Astrocyte (in vitro differentiated cells and primary cell): Measurements from ENCODE around the gene KDM2B. TPM values are rescaled to one million over a fixed set of nuclear protein-coding genes. Genes with fewer than 3 reads are reported as not detected.

Experiments used
- DNase-seq: peaks from one replicate; pipeline ENCODE4 v3.0.0-alpha.2; 2010; ENCODE audit warnings: low read depth
- FAIRE-seq: peaks from 2 replicates; lab custom pipeline; 2011; peaks lifted over from hg19 to GRCh38; lab: Jason Lieb, UNC
- H2AFZ ChIP-seq: 2 replicates; pipeline ENCODE4 v1.6.0; 2012; ENCODE audit warnings: low read depth, low read length, inconsistent platforms
- H3K27ac ChIP-seq: 2 replicates; pipeline ENCODE4 v1.5.1; 2011; ENCODE audit warnings: low read depth, low read length, inconsistent platforms
- H3K27me3 ChIP-seq: 2 replicates; pipeline ENCODE4 v1.6.0; 2011; ENCODE audit warnings: low read length, inconsistent platforms; ENCODE audit not compliant: insufficient read depth
- H3K36me3 ChIP-seq: 2 replicates; pipeline ENCODE4 v1.5.1; 2011; ENCODE audit warnings: low read length, inconsistent platforms; ENCODE audit not compliant: insufficient read depth
- H3K4me1 ChIP-seq: 2 replicates; pipeline ENCODE4 v1.5.1; 2011; ENCODE audit warnings: low read length, inconsistent platforms; ENCODE audit not compliant: insufficient read depth
- H3K4me2 ChIP-seq: 2 replicates; pipeline ENCODE4 v1.6.0; 2012; ENCODE audit warnings: low read length, inconsistent platforms
- H3K4me3 ChIP-seq: 2 replicates; pipeline ENCODE4 v1.5.1; 2011; ENCODE audit warnings: low read depth, mild to moderate bottlenecking, low read length, inconsistent platforms; ENCODE audit not compliant: insufficient read depth
- H3K79me2 ChIP-seq: 2 replicates; pipeline ENCODE4 v1.6.0; 2012; ENCODE audit warnings: mild to moderate bottlenecking, low read length, inconsistent platforms; ENCODE audit not compliant: insufficient read depth
- H3K9ac ChIP-seq: 2 replicates; pipeline ENCODE4 v1.6.0; 2012; ENCODE audit warnings: mild to moderate bottlenecking, low read length, inconsistent platforms
- H3K9me3 ChIP-seq: 2 replicates; pipeline ENCODE4 v1.5.1; 2012; ENCODE audit warnings: low read depth, mild to moderate bottlenecking, low read length, inconsistent platforms; ENCODE audit not compliant: insufficient read depth
- H4K20me1 ChIP-seq: 2 replicates; pipeline ENCODE4 v1.6.0; 2012; ENCODE audit warnings: low read length, inconsistent platforms; ENCODE audit not compliant: insufficient read depth
- H3K27ac Mint-ChIP-seq: one replicate; pipeline ENCODE4 v1.8.0; 2021; ENCODE audit warnings: mild to moderate bottlenecking, mixed read lengths; ENCODE audit not compliant: unreplicated experiment
- H3K27me3 Mint-ChIP-seq: one replicate; pipeline ENCODE4 v1.8.0; 2021; ENCODE audit warnings: low read depth, mixed read lengths; ENCODE audit not compliant: unreplicated experiment
- H3K36me3 Mint-ChIP-seq: one replicate; pipeline ENCODE4 v1.8.0; 2021; ENCODE audit warnings: low read depth, mixed read lengths; ENCODE audit not compliant: unreplicated experiment
- H3K4me1 Mint-ChIP-seq: one replicate; pipeline ENCODE4 v1.8.0; 2021; ENCODE audit warnings: low read depth, mixed read lengths; ENCODE audit not compliant: unreplicated experiment
- H3K4me3 Mint-ChIP-seq: one replicate; pipeline ENCODE4 v1.8.0; 2021; ENCODE audit warnings: mild to moderate bottlenecking, moderate library complexity, mixed read lengths; ENCODE audit not compliant: unreplicated experiment
- H3K9me3 Mint-ChIP-seq: one replicate; pipeline ENCODE4 v1.8.0; 2021; ENCODE audit warnings: mild to moderate bottlenecking, mixed read lengths; ENCODE audit not compliant: unreplicated experiment
- CTCF ChIP-seq: IDR thresholded peaks from 2 replicates; pipeline ENCODE4 v1.5.1; 2011; ENCODE audit warnings: low read depth, mild to moderate bottlenecking, inconsistent platforms, low read length, moderate library complexity; ENCODE audit not compliant: insufficient read depth
- EZH2 ChIP-seq: IDR thresholded peaks from 2 replicates; pipeline ENCODE4 v1.6.1; 2012; ENCODE audit warnings: mild to moderate bottlenecking, low read length, inconsistent platforms; ENCODE audit not compliant: insufficient read depth
- total RNA-seq: library from RNA; stranded (reverse); gene quantifications from 2 replicates; pipeline ENCODE4 v1.2.1, GENCODE V29; 2021

Gene KDM2B
- total RNA-seq, 1 donor from 2014 or later, result 23.4 TPM

GRCh38 chr12:121441555-121441954, 139.3 kb downstream of the KDM2B start:
- peaks cover 29% of the 10 kb centered on the region for H3K36me3 Mint-ChIP-seq
- no peak overlapping the region for H3K27ac Mint-ChIP-seq
- FAIRE-seq, result no peak
- no peaks in the 10 kb centered on the region for H3K4me1 ChIP-seq
- no peak for DNase-seq
- peaks cover 18% of the 10 kb centered on the region for H3K36me3 ChIP-seq
- no peaks in the 10 kb centered on the region for H3K4me1 Mint-ChIP-seq
- H3K27me3 Mint-ChIP-seq, result no peaks in the 10 kb centered on the region
- H3K9me3 Mint-ChIP-seq, result no peaks in the 10 kb centered on the region
- H3K27me3 ChIP-seq, result no peaks in the 10 kb centered on the region
- TF ChIP-seq EZH2 (no peak), CTCF (no peak)
- no peak overlapping the region for H3K9ac ChIP-seq
- H3K79me2 ChIP-seq, result no peaks in the 10 kb centered on the region
- no peak overlapping the region for H2AFZ ChIP-seq
- H3K27ac ChIP-seq, result no peak overlapping the region
- no peak overlapping the region for H3K4me2 ChIP-seq
- peaks cover 3% of the 10 kb centered on the region for H3K9me3 ChIP-seq
- H3K4me3 ChIP-seq, result no peak overlapping the region
- H4K20me1 ChIP-seq, result peaks cover 8% of the 10 kb centered on the region
- peak overlapping the region; percentile 34 for H3K4me3 Mint-ChIP-seq

GRCh38 chr12:121440768-121441167, 140.1 kb downstream of the KDM2B start:
- Mint-ChIP-seq H3K27ac (no peak overlapping the region), H3K4me1 (no peaks in the 10 kb centered on the region), H3K9me3 (no peaks in the 10 kb centered on the region), H3K4me3 (no peak overlapping the region), H3K36me3 (peaks cover 32% of the 10 kb centered on the region), H3K27me3 (no peaks in the 10 kb centered on the region)
- Histone ChIP-seq H4K20me1 (peaks cover 5% of the 10 kb centered on the region), H3K36me3 (peaks cover 22% of the 10 kb centered on the region), H3K4me2 (no peak overlapping the region), H3K27ac (no peak overlapping the region), H2AFZ (no peak overlapping the region), H3K4me3 (no peak overlapping the region), H3K27me3 (no peaks in the 10 kb centered on the region), H3K9ac (no peak overlapping the region), H3K9me3 (peaks cover 3% of the 10 kb centered on the region), H3K79me2 (no peaks in the 10 kb centered on the region), H3K4me1 (no peaks in the 10 kb centered on the region)
- no peak for FAIRE-seq
- no peak for DNase-seq
- no peak for TF ChIP-seq CTCF
- TF ChIP-seq EZH2, result no peak

GRCh38 chr12:121439715-121440114, 141.1 kb downstream of the KDM2B start:
- Histone ChIP-seq H3K36me3 (peaks cover 26% of the 10 kb centered on the region), H4K20me1 (no peaks in the 10 kb centered on the region), H3K9ac (no peak overlapping the region), H2AFZ (no peak overlapping the region), H3K4me2 (no peak overlapping the region), H3K27ac (no peak overlapping the region), H3K9me3 (peaks cover 3% of the 10 kb centered on the region), H3K4me1 (no peaks in the 10 kb centered on the region), H3K79me2 (no peaks in the 10 kb centered on the region), H3K4me3 (no peak overlapping the region), H3K27me3 (no peaks in the 10 kb centered on the region)
- Mint-ChIP-seq H3K4me3 (no peak overlapping the region), H3K4me1 (no peaks in the 10 kb centered on the region), H3K9me3 (no peaks in the 10 kb centered on the region), H3K27me3 (no peaks in the 10 kb centered on the region), H3K27ac (no peak overlapping the region), H3K36me3 (peaks cover 38% of the 10 kb centered on the region)
- TF ChIP-seq EZH2, result no peak
- DNase-seq (no peak), FAIRE-seq (no peak)
